Mesendoderm (in vitro differentiated cells): ENCODE measurements around the gene ANKRD39.
"Not testable (repeated sequence)": the region's sequence is repeated elsewhere in the genome, so short reads cannot be mapped to it uniquely, and the experiment has no call there.

Source experiments
- DNase-seq: peaks from one replicate; pipeline ENCODE4 v3.0.0; 2013
- H2AK5ac ChIP-seq: 2 replicates; pipeline ENCODE4 v1.6.1; 2013; ENCODE audit warnings: low read length, inconsistent platforms
- H2BK120ac ChIP-seq: 2 replicates; pipeline ENCODE4 v1.6.1; 2013; ENCODE audit warnings: low read depth, mild to moderate bottlenecking, low read length, moderate library complexity, mixed read lengths
- H2BK15ac ChIP-seq: replicated peaks from 2 replicates; pipeline ENCODE4 v1.6.1; 2013; ENCODE audit warnings: low read depth, mild to moderate bottlenecking, moderate library complexity
- H2BK5ac ChIP-seq: 2 replicates; pipeline ENCODE4 v1.6.1; 2013; ENCODE audit warnings: low read length, inconsistent platforms
- H3K18ac ChIP-seq: 2 replicates; pipeline ENCODE4 v1.6.1; 2013; ENCODE audit warnings: mild to moderate bottlenecking, low read length, mixed read lengths
- H3K23ac ChIP-seq: one replicate; pipeline ENCODE4 v1.6.1; 2013; ENCODE audit warnings: low read length
- H3K27ac ChIP-seq: 2 replicates; pipeline ENCODE4 v1.5.1; 2013; ENCODE audit warnings: low read depth, mild to moderate bottlenecking, inconsistent platforms, low read length, moderate library complexity
- H3K27me3 ChIP-seq: 2 replicates; pipeline ENCODE4 v1.6.1; 2013; ENCODE audit warnings: low read length, control low read depth, mild to moderate bottlenecking, inconsistent platforms; ENCODE audit not compliant: insufficient read depth, poor library complexity
- H3K36me3 ChIP-seq: 2 replicates; pipeline ENCODE4 v1.6.1; 2013; ENCODE audit warnings: low read length, inconsistent platforms; ENCODE audit not compliant: control insufficient read depth, insufficient read depth
- H3K4ac ChIP-seq: one replicate; pipeline ENCODE4 v1.6.1; 2013; ENCODE audit warnings: low read depth, mild to moderate bottlenecking, low read length, moderate library complexity
- H3K4me1 ChIP-seq: 2 replicates; pipeline ENCODE4 v1.6.1; 2013; ENCODE audit warnings: low read depth, low read length, inconsistent platforms; ENCODE audit not compliant: control insufficient read depth
- H3K4me2 ChIP-seq: 2 replicates; pipeline ENCODE4 v1.6.1; 2013; ENCODE audit warnings: low read length
- H3K4me3 ChIP-seq: 2 replicates; pipeline ENCODE4 v1.5.1; 2013; ENCODE audit warnings: mild to moderate bottlenecking, low read length
- H3K56ac ChIP-seq: one replicate; pipeline ENCODE4 v1.6.1; 2013; ENCODE audit warnings: low read length
- H3K79me1 ChIP-seq: 2 replicates; pipeline ENCODE4 v1.6.1; 2013; ENCODE audit warnings: low read length, inconsistent platforms
- H3K79me2 ChIP-seq: 2 replicates; pipeline ENCODE4 v1.6.1; 2013; ENCODE audit warnings: mild to moderate bottlenecking, low read length; ENCODE audit not compliant: control insufficient read depth, insufficient read depth
- H3K9ac ChIP-seq: 2 replicates; pipeline ENCODE4 v1.6.1; 2013; ENCODE audit warnings: low read length, inconsistent platforms
- H4K5ac ChIP-seq: one replicate; pipeline ENCODE4 v1.6.1; 2013; ENCODE audit warnings: low read length
- H4K8ac ChIP-seq: one replicate; pipeline ENCODE4 v1.6.1; 2013; ENCODE audit warnings: low read depth, mild to moderate bottlenecking, control low read depth, low read length, moderate library complexity
- WGBS: extraction: QIAGEN DNeasy Blood & Tissue Kit; methylation state at CpG from one replicate; pipeline ENCODE4 v1.1.7; 2013; ENCODE audit warnings: low lambda C conversion rate, missing lambda C conversion rate; ENCODE audit not compliant: insufficient coverage; ENCODE audit errors: extremely low coverage; 5-methylcytosine and 5-hydroxymethylcytosine counted together

ANKRD39 gene

GRCh38 chr2:96806468-96807126 lies 51.2 kb downstream of the ANKRD39 start:
- no peak overlapping the region for H3K4me2 ChIP-seq
- H3K4ac ChIP-seq: no peak overlapping the region
- H3K9ac ChIP-seq: no peak overlapping the region
- no peaks in the 10 kb centered on the region for H3K4me1 ChIP-seq
- no peak overlapping the region for H2BK5ac ChIP-seq
- H2BK15ac ChIP-seq: no peak overlapping the region
- no peak overlapping the region for H2AK5ac ChIP-seq
- H3K79me2 ChIP-seq: no peaks in the 10 kb centered on the region
- no peak overlapping the region for H3K23ac ChIP-seq
- no peak overlapping the region for H2BK120ac ChIP-seq
- no peak for DNase-seq
- no peak overlapping the region for H3K4me3 ChIP-seq
- H3K56ac ChIP-seq: no peak overlapping the region
- no peak overlapping the region for H4K5ac ChIP-seq
- H3K18ac ChIP-seq: no peak overlapping the region
- peaks cover 2% of the 10 kb centered on the region for H3K36me3 ChIP-seq
- H3K27ac ChIP-seq: no peak overlapping the region
- WGBS: no CpG with 5 or more reads among the region's 23 CpGs
- H3K27me3 ChIP-seq: no peaks in the 10 kb centered on the region
- H3K79me1 ChIP-seq: no peaks in the 10 kb centered on the region
- no peak overlapping the region for H4K8ac ChIP-seq

DNA sequence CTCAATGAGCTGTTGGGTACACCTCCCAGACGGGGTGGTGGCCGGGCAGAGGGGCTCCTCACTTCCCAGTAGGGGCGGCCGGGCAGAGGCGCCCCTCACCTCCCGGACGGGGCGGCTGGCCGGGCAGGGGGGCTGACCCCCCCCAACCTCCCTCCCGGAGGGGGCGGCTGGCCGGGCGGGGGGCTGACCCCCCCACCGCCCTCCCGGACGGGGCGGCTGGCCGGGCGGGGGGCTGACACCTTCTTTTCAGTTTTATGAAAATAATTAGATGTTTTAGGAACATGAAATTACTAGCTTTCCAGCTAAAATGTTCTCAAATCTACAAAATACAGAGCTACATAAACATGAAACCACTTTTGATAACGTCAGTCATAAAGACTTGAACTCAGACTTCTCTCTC lies 51.9 kb downstream of the ANKRD39 start:
- H3K4me3 ChIP-seq, H4K5ac ChIP-seq: not testable (repeated sequence)

DNA sequence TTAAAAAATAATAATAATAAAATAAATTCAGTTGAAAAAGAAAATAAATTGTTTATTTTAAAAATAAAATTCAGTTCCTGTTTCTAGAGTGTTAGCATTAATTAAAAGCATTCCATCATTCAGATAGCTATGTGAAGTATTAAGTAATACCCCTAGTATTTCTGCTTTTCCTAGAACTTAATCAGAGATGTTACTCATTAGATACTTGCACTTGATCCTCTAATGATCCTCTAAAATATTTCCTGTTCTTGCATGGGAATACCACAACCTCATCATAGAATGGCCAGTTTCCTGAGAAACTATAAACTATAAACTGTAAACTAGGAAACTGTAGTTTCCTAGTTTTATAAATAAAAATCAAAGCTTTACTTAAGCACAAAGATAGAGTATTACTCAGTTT lies 52.8 kb downstream of the ANKRD39 start:
- H2AK5ac ChIP-seq: no peak overlapping the region
- no peaks in the 10 kb centered on the region for H3K4me1 ChIP-seq
- no peak overlapping the region for H4K5ac ChIP-seq
- no peak for DNase-seq
- H3K27me3 ChIP-seq: no peaks in the 10 kb centered on the region
- no peak overlapping the region for H3K9ac ChIP-seq
- H2BK5ac ChIP-seq: no peak overlapping the region
- no peak overlapping the region for H2BK15ac ChIP-seq
- no peaks in the 10 kb centered on the region for H3K79me1 ChIP-seq
- H3K36me3 ChIP-seq: peaks cover 2% of the 10 kb centered on the region
- H3K56ac ChIP-seq: no peak overlapping the region
- H3K4me3 ChIP-seq: no peak overlapping the region
- H4K8ac ChIP-seq: no peak overlapping the region
- H2BK120ac ChIP-seq: no peak overlapping the region
- H3K18ac ChIP-seq: no peak overlapping the region
- no peak overlapping the region for H3K23ac ChIP-seq
- no peaks in the 10 kb centered on the region for H3K79me2 ChIP-seq
- no peak overlapping the region for H3K4ac ChIP-seq
- no peak overlapping the region for H3K4me2 ChIP-seq
- no peak overlapping the region for H3K27ac ChIP-seq

More for the DNA sequence above, 51.9 kb downstream of the ANKRD39 start:
- H2BK15ac ChIP-seq, H3K9ac ChIP-seq, H3K36me3 ChIP-seq, H2BK120ac ChIP-seq, H3K27me3 ChIP-seq, DNase-seq, H3K4me2 ChIP-seq, H3K23ac ChIP-seq, H2AK5ac ChIP-seq, H3K79me1 ChIP-seq, H3K4me1 ChIP-seq, H2BK5ac ChIP-seq, H3K79me2 ChIP-seq, H3K27ac ChIP-seq, H4K8ac ChIP-seq, H3K18ac ChIP-seq, H3K4ac ChIP-seq, H3K56ac ChIP-seq: not testable (repeated sequence)
- WGBS: no CpG with 5 or more reads among the region's 20 CpGs

DNA sequence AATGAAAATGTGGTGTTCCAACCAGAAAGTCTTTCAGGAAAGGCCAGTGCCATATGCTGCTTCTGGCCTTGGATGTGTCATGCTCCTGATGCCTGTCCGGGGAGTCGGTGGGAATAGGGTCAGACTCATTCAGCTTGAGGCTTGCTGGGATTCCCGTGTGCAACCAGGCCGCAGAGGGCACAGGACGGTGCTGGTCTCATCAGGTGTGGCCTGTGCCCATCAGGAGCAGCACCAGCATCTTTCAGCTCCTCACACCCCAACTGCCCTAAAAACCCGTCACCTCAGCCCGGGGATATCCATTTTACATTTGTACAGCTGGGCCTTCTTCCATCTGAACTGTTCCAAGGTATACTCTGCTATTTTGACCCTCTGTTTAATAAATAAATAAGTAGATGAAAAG lies 55.1 kb downstream of the ANKRD39 start:
- DNase-seq: no peak
- Histone ChIP-seq H2AK5ac (no peak overlapping the region), H2BK120ac (no peak overlapping the region), H3K4me1 (no peaks in the 10 kb centered on the region), H3K27me3 (no peaks in the 10 kb centered on the region), H3K36me3 (no peaks in the 10 kb centered on the region), H3K18ac (no peak overlapping the region), H3K4ac (no peak overlapping the region), H3K23ac (no peak overlapping the region), H2BK5ac (no peak overlapping the region), H2BK15ac (no peak overlapping the region), H3K9ac (no peak overlapping the region), H3K56ac (no peak overlapping the region), H3K27ac (no peak overlapping the region), H3K79me1 (no peaks in the 10 kb centered on the region), H4K5ac (no peak overlapping the region), H3K79me2 (no peaks in the 10 kb centered on the region), H3K4me3 (no peak overlapping the region), H3K4me2 (no peak overlapping the region), H4K8ac (no peak overlapping the region)
- no CpG with 5 or more reads among the region's 7 CpGs for WGBS

GRCh38 chr2:96801786-96802595 lies 55.8 kb downstream of the ANKRD39 start:
- H4K5ac ChIP-seq: no peak overlapping the region
- H4K8ac ChIP-seq: no peak overlapping the region
- H3K4me3 ChIP-seq: no peak overlapping the region
- DNase-seq: no peak
- no peaks in the 10 kb centered on the region for H3K79me2 ChIP-seq
- WGBS: no CpG with 5 or more reads among the region's 10 CpGs
- H3K56ac ChIP-seq: no peak overlapping the region
- no peak overlapping the region for H2BK15ac ChIP-seq
- no peaks in the 10 kb centered on the region for H3K27me3 ChIP-seq
- no peak overlapping the region for H3K23ac ChIP-seq
- H3K36me3 ChIP-seq: no peaks in the 10 kb centered on the region
- H2BK120ac ChIP-seq: no peak overlapping the region
- no peak overlapping the region for H3K9ac ChIP-seq
- H3K4me1 ChIP-seq: no peaks in the 10 kb centered on the region
- no peak overlapping the region for H3K4ac ChIP-seq
- no peak overlapping the region for H3K4me2 ChIP-seq
- H2BK5ac ChIP-seq: no peak overlapping the region
- no peak overlapping the region for H2AK5ac ChIP-seq
- no peak overlapping the region for H3K27ac ChIP-seq
- no peak overlapping the region for H3K18ac ChIP-seq
- H3K79me1 ChIP-seq: no peaks in the 10 kb centered on the region
